ENCODE measurements around the gene LRIG2.

Gene LRIG2

GRCh38 chr1:113170519-113170918 lies 97.5 kb downstream of the LRIG2 start:
- DNase-seq (ENCODE audit: low read depth in 2 of 2): no peak

- no peak for DNase-seq (ENCODE audit: low read depth in 2 of 2)
Measured at GRCh38 chr1:113178106-113178505, 105.1 kb downstream of the LRIG2 start.

GRCh38 chr1:113178522-113178921 lies 105.5 kb downstream of the LRIG2 start:
- DNase-seq (ENCODE audit: low read depth in 2 of 2): no peak
